Hepatocyte (in vitro differentiated cells): ENCODE measurements around the gene OSBPL3. TPM values are rescaled to one million over a fixed set of nuclear protein-coding genes. Genes with fewer than 3 reads are reported as not detected.

ENCODE experiments used
- DNase-seq: peaks from one replicate; pipeline ENCODE4 v3.0.0-alpha.2; 2016; ENCODE audit warnings: low spot score
- H2AFZ ChIP-seq: fragments of 200-600 bp; sonication (generic); 2 replicates; pipeline ENCODE4 v1.6.0; 2016; ENCODE audit warnings: antibody characterized with exemption, mild to moderate bottlenecking
- H3K27ac ChIP-seq: fragments of 200-600 bp; sonication (generic); 2 replicates; pipeline ENCODE4 v1.5.1; 2016; ENCODE audit warnings: mild to moderate bottlenecking
- H3K27me3 ChIP-seq: fragments of 200-600 bp; sonication (generic); 2 replicates; pipeline ENCODE4 v1.6.1; 2016
- H3K36me3 ChIP-seq: fragments of 200-600 bp; sonication (generic); replicated peaks from 2 replicates; pipeline ENCODE4 v1.5.1; 2016; ENCODE audit warnings: low read depth; ENCODE audit not compliant: insufficient read depth
- H3K4me1 ChIP-seq: fragments of 200-600 bp; sonication (generic); 2 replicates; pipeline ENCODE4 v1.5.1; 2016; ENCODE audit warnings: mild to moderate bottlenecking, moderate library complexity; ENCODE audit not compliant: insufficient read depth
- H3K4me2 ChIP-seq: fragments of 200-600 bp; sonication (generic); 2 replicates; pipeline ENCODE4 v1.6.0; 2016
- H3K4me3 ChIP-seq: fragments of 200-600 bp; sonication (generic); 2 replicates; pipeline ENCODE4 v1.5.1; 2016; ENCODE audit warnings: mild to moderate bottlenecking
- H3K79me2 ChIP-seq: fragments of 200-600 bp; sonication (generic); 2 replicates; pipeline ENCODE4 v1.6.0; 2017; ENCODE audit warnings: mild to moderate bottlenecking
- H3K9me2 ChIP-seq: fragments of 200-600 bp; sonication (generic); replicated peaks from 2 replicates; pipeline ENCODE4 v1.6.0; 2017; ENCODE audit warnings: mild to moderate bottlenecking; ENCODE audit not compliant: insufficient read depth
- H3K9me3 ChIP-seq: fragments of 200-600 bp; sonication (generic); 2 replicates; pipeline ENCODE4 v1.5.1; 2016; ENCODE audit warnings: low read depth, mild to moderate bottlenecking
- H4K20me1 ChIP-seq: fragments of 200-600 bp; sonication (generic); 2 replicates; pipeline ENCODE4 v1.6.0; 2016; ENCODE audit warnings: mild to moderate bottlenecking; ENCODE audit not compliant: insufficient read depth, poor library complexity, severe bottlenecking
- CTCF ChIP-seq: fragments of 200-600 bp; sonication (generic); IDR thresholded peaks from 2 replicates; pipeline ENCODE4 v1.5.1; 2016; ENCODE audit warnings: antibody characterized with exemption, mild to moderate bottlenecking; ENCODE audit not compliant: poor library complexity
- EZH2 ChIP-seq: fragments of 200-600 bp; sonication (generic); IDR thresholded peaks from 2 replicates; pipeline ENCODE4 v1.6.1; 2016; ENCODE audit warnings: antibody characterized with exemption, mild to moderate bottlenecking, borderline replicate concordance
- EZH2phosphoT487 ChIP-seq: fragments of 200-600 bp; sonication (generic); IDR thresholded peaks from one replicate; pipeline ENCODE4 v1.6.1; 2018; ENCODE audit warnings: antibody characterized with exemption, mild to moderate bottlenecking, low read depth, moderate library complexity; ENCODE audit not compliant: unreplicated experiment, severe bottlenecking
- WGBS: methylation state at CpG from one replicate; pipeline ENCODE4 v1.1.6; 2016; ENCODE audit warnings: low lambda C conversion rate; ENCODE audit errors: missing lambda C conversion rate; 5-methylcytosine and 5-hydroxymethylcytosine counted together
- polyA plus RNA-seq: library from polyadenylated mRNA; unstranded; fragments of >200 nt; fragmentation: Nextera tagmentation; extraction: Ambion mirVana; gene quantifications from 2 replicates; pipeline ENCODE4 v1.2.1, GENCODE V29; 2016
- total RNA-seq: library from RNA; depleted of rRNA; stranded (reverse); fragments of >200 nt; gene quantifications from 2 replicates; pipeline ENCODE4 v1.2.3, GENCODE V29; 2014

OSBPL3 gene
- total and polyA plus RNA-seq, 2 experiments from 2014 or later: 11.4 to 18.0 TPM

- Histone ChIP-seq H3K27ac (no peak overlapping the region), H3K9me3 (no peaks in the 10 kb centered on the region), H2AFZ (no peak overlapping the region), H3K4me3 (no peak overlapping the region), H3K27me3 (no peaks in the 10 kb centered on the region), H3K9me2 (no peaks in the 10 kb centered on the region), H3K4me2 (no peak overlapping the region), H4K20me1 (no peaks in the 10 kb centered on the region), H3K4me1 (no peaks in the 10 kb centered on the region), H3K36me3 (no peaks in the 10 kb centered on the region), H3K79me2 (no peaks in the 10 kb centered on the region)
- no peak for DNase-seq
- WGBS: 91% methylated on average over 1 of the region's 1 CpG
- TF ChIP-seq EZH2phosphoT487: no peak
- no peak for TF ChIP-seq EZH2
- TF ChIP-seq CTCF: no peak
Observed at GRCh38 chr7:25007668-25008067, 27.7 kb upstream of the OSBPL3 start.

- Histone ChIP-seq H3K9me2 (no peaks in the 10 kb centered on the region), H3K27ac (no peak overlapping the region), H3K4me2 (no peak overlapping the region), H3K27me3 (no peaks in the 10 kb centered on the region), H3K9me3 (no peaks in the 10 kb centered on the region), H2AFZ (no peak overlapping the region), H3K79me2 (no peaks in the 10 kb centered on the region), H3K4me1 (no peaks in the 10 kb centered on the region), H3K4me3 (no peak overlapping the region), H3K36me3 (no peaks in the 10 kb centered on the region), H4K20me1 (no peaks in the 10 kb centered on the region)
- TF ChIP-seq EZH2 (no peak), EZH2phosphoT487 (no peak), CTCF (no peak)
- WGBS: 92% methylated on average over 1 of the region's 1 CpG
- DNase-seq: no peak
Observed at GRCh38 chr7:25006276-25006675, 26.3 kb upstream of the OSBPL3 start.

GRCh38 chr7:25005658-25006057, 25.7 kb upstream of the OSBPL3 start:
- TF ChIP-seq EZH2: no peak
- no peak for TF ChIP-seq CTCF
- no peak for TF ChIP-seq EZH2phosphoT487
- WGBS: 85% methylated on average over 3 of the region's 3 CpGs
- Histone ChIP-seq H3K36me3 (no peaks in the 10 kb centered on the region), H3K4me2 (no peak overlapping the region), H3K27me3 (no peaks in the 10 kb centered on the region), H3K79me2 (no peaks in the 10 kb centered on the region), H4K20me1 (no peaks in the 10 kb centered on the region), H3K4me3 (no peak overlapping the region), H2AFZ (no peak overlapping the region), H3K4me1 (no peaks in the 10 kb centered on the region), H3K9me3 (no peaks in the 10 kb centered on the region), H3K9me2 (no peaks in the 10 kb centered on the region), H3K27ac (no peak overlapping the region)
- no peak for DNase-seq

- Histone ChIP-seq H3K4me1 (no peaks in the 10 kb centered on the region), H2AFZ (no peak overlapping the region), H3K79me2 (no peaks in the 10 kb centered on the region), H3K4me3 (no peak overlapping the region), H3K4me2 (no peak overlapping the region), H4K20me1 (no peaks in the 10 kb centered on the region), H3K9me2 (no peaks in the 10 kb centered on the region), H3K36me3 (no peaks in the 10 kb centered on the region), H3K9me3 (no peaks in the 10 kb centered on the region), H3K27ac (no peak overlapping the region), H3K27me3 (no peaks in the 10 kb centered on the region)
- WGBS: 100% methylated on average over 1 of the region's 1 CpG
- no peak for DNase-seq
- TF ChIP-seq EZH2phosphoT487 (no peak), EZH2 (no peak), CTCF (no peak)
Observed at GRCh38 chr7:25002786-25003185, 22.8 kb upstream of the OSBPL3 start.
